ENCODE results near the gene JUN.

The JUN gene

DNA sequence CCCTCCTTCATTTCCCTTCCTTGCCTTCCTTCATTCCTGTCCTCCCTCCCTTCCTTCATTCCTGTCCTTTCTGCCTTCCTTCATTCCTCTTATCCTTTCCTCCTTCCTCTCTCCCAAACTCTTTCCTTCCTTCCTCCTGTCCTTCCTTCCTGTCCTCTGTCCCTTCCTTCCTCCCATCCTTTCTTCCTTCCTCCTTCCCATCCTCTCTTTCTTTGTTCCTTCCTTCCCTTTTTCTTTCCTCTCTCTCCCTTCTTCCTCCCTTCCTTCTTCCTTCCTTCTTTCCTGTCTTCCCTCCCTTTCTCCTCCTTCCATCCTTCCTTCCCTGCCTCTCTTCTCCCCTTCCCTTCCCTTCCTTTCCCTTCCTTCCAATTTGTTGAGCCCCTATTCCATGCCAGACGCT is 15.8 kb upstream of the JUN start:
- TF ChIP-seq ZNF768 (tag by site-specific recombination; IDR thresholded peaks at IDR 0.05), result no peak
- TF ChIP-seq ZNF776 (tag by site-specific recombination; IDR thresholded peaks at IDR 0.05; ENCODE audit: borderline replicate concordance), result peak; percentile 90
- TF ChIP-seq, protein P1, sequence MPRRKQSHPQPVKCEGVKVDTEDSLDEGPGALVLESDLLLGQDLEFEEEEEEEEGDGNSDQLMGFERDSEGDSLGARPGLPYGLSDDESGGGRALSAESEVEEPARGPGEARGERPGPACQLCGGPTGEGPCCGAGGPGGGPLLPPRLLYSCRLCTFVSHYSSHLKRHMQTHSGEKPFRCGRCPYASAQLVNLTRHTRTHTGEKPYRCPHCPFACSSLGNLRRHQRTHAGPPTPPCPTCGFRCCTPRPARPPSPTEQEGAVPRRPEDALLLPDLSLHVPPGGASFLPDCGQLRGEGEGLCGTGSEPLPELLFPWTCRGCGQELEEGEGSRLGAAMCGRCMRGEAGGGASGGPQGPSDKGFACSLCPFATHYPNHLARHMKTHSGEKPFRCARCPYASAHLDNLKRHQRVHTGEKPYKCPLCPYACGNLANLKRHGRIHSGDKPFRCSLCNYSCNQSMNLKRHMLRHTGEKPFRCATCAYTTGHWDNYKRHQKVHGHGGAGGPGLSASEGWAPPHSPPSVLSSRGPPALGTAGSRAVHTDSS (tag by site-specific recombination; IDR thresholded peaks at IDR 0.05), result no peak
- TF ChIP-seq, protein P2, sequence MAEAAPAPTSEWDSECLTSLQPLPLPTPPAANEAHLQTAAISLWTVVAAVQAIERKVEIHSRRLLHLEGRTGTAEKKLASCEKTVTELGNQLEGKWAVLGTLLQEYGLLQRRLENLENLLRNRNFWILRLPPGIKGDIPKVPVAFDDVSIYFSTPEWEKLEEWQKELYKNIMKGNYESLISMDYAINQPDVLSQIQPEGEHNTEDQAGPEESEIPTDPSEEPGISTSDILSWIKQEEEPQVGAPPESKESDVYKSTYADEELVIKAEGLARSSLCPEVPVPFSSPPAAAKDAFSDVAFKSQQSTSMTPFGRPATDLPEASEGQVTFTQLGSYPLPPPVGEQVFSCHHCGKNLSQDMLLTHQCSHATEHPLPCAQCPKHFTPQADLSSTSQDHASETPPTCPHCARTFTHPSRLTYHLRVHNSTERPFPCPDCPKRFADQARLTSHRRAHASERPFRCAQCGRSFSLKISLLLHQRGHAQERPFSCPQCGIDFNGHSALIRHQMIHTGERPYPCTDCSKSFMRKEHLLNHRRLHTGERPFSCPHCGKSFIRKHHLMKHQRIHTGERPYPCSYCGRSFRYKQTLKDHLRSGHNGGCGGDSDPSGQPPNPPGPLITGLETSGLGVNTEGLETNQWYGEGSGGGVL (tag by site-specific recombination; IDR thresholded peaks at IDR 0.05), result peak; percentile 7; the same call in 1 of the 2 replicates
- no peak for TF ChIP-seq ZNF140 (tag by site-specific recombination; IDR thresholded peaks at IDR 0.05)
- TF ChIP-seq ZNF548 (tag by site-specific recombination; IDR thresholded peaks at IDR 0.05), result no peak
- TF ChIP-seq ZNF777 (tag by site-specific recombination; IDR thresholded peaks at IDR 0.05; ENCODE audit: borderline replicate concordance), result peak; percentile 41; the same call in 1 of the 2 replicates
- TF ChIP-seq, protein P3, sequence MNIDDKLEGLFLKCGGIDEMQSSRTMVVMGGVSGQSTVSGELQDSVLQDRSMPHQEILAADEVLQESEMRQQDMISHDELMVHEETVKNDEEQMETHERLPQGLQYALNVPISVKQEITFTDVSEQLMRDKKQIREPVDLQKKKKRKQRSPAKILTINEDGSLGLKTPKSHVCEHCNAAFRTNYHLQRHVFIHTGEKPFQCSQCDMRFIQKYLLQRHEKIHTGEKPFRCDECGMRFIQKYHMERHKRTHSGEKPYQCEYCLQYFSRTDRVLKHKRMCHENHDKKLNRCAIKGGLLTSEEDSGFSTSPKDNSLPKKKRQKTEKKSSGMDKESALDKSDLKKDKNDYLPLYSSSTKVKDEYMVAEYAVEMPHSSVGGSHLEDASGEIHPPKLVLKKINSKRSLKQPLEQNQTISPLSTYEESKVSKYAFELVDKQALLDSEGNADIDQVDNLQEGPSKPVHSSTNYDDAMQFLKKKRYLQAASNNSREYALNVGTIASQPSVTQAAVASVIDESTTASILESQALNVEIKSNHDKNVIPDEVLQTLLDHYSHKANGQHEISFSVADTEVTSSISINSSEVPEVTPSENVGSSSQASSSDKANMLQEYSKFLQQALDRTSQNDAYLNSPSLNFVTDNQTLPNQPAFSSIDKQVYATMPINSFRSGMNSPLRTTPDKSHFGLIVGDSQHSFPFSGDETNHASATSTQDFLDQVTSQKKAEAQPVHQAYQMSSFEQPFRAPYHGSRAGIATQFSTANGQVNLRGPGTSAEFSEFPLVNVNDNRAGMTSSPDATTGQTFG (tag by site-specific recombination; IDR thresholded peaks at IDR 0.05; ENCODE audit: borderline replicate concordance), result peak; percentile 48; the same call in 1 of the 2 replicates
- TF ChIP-seq SALL2 (tag by site-specific recombination; IDR thresholded peaks at IDR 0.05; ENCODE audit: borderline replicate concordance), result 0 out of 2 replicates have a peak, but pooled peaks have one; percentile 63
- TF ChIP-seq ZNF558 (tag by site-specific recombination; IDR thresholded peaks at IDR 0.05), result no peak
- no peak for TF ChIP-seq ZNF302 (tag by site-specific recombination; IDR thresholded peaks at IDR 0.05; ENCODE audit: low read depth)
- no peak for TF ChIP-seq ZNF792 (tag by site-specific recombination; IDR thresholded peaks at IDR 0.05)
- peak; percentile 80 for TF ChIP-seq PRDM1 (tag by site-specific recombination; IDR thresholded peaks at IDR 0.05)
- TF ChIP-seq ZSCAN30 (tag by site-specific recombination; IDR thresholded peaks at IDR 0.05), result no peak
- TF ChIP-seq, protein P4, sequence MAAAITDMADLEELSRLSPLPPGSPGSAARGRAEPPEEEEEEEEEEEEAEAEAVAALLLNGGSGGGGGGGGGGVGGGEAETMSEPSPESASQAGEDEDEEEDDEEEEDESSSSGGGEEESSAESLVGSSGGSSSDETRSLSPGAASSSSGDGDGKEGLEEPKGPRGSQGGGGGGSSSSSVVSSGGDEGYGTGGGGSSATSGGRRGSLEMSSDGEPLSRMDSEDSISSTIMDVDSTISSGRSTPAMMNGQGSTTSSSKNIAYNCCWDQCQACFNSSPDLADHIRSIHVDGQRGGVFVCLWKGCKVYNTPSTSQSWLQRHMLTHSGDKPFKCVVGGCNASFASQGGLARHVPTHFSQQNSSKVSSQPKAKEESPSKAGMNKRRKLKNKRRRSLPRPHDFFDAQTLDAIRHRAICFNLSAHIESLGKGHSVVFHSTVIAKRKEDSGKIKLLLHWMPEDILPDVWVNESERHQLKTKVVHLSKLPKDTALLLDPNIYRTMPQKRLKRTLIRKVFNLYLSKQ (tag by site-specific recombination; IDR thresholded peaks at IDR 0.05; ENCODE audit: borderline replicate concordance), result no peak
- TF ChIP-seq OSR2 (tag by site-specific recombination; IDR thresholded peaks at IDR 0.05), result no peak
- TF ChIP-seq, protein P5, sequence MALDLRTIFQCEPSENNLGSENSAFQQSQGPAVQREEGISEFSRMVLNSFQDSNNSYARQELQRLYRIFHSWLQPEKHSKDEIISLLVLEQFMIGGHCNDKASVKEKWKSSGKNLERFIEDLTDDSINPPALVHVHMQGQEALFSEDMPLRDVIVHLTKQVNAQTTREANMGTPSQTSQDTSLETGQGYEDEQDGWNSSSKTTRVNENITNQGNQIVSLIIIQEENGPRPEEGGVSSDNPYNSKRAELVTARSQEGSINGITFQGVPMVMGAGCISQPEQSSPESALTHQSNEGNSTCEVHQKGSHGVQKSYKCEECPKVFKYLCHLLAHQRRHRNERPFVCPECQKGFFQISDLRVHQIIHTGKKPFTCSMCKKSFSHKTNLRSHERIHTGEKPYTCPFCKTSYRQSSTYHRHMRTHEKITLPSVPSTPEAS (tag by site-specific recombination; IDR thresholded peaks at IDR 0.05), result no peak
- no peak for TF ChIP-seq ZNF404 (tag by site-specific recombination; IDR thresholded peaks at IDR 0.05)
- TF ChIP-seq ZNF274 (IDR thresholded peaks at IDR 0.05; ENCODE audit: low read length), result no peak
- TF ChIP-seq ZNF274 (tag by site-specific recombination; IDR thresholded peaks at IDR 0.05; ENCODE audit: borderline replicate concordance), result no peak
- TF ChIP-seq ZNF433 (tag by site-specific recombination; IDR thresholded peaks at IDR 0.05; ENCODE audit: low read depth), result no peak
- TF ChIP-seq ZNF366 (tag by site-specific recombination; conservative IDR thresholded peaks at IDR 0.05), result peak; percentile 98
- no peak for TF ChIP-seq ZNF791 (tag by site-specific recombination; IDR thresholded peaks at IDR 0.05)
- TF ChIP-seq, protein P6, sequence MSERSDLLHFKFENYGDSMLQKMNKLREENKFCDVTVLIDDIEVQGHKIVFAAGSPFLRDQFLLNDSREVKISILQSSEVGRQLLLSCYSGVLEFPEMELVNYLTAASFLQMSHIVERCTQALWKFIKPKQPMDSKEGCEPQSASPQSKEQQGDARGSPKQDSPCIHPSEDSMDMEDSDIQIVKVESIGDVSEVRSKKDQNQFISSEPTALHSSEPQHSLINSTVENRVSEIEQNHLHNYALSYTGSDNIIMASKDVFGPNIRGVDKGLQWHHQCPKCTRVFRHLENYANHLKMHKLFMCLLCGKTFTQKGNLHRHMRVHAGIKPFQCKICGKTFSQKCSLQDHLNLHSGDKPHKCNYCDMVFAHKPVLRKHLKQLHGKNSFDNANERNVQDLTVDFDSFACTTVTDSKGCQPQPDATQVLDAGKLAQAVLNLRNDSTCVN (tag by site-specific recombination; optimal IDR thresholded peaks at IDR 0.05), result no peak
- CTCF ChIA-PET, result no interaction called here
- no peaks in the 10 kb centered on the region for H3K4me1 ChIP-seq (ENCODE audit: control insufficient read depth, insufficient read depth, low read length)
- POLR2A ChIA-PET, result interaction anchor here (0.7 kb wide), 1 partner anchor 1169 kb away, joined by 4 read pairs; no protein-coding TSS in a partner anchor
- no peaks in the 10 kb centered on the region for H3K9me3 ChIP-seq (ENCODE audit: control insufficient read depth, insufficient read depth, low read depth, low read length)
- no peaks in the 10 kb centered on the region for H3K36me3 ChIP-seq (ENCODE audit: control insufficient read depth in 2 of 2, insufficient read depth in 1 of 2, low read length in 2 of 2)
- H3K4me3 ChIP-seq (ENCODE audit: low read depth, low read length), result no peak overlapping the region
- no peak overlapping the region for H3K27ac ChIP-seq (ENCODE audit: extremely low read depth, low read depth, low read length)
